Measurements from ENCODE around the gene TMPRSS9. TPM values are rescaled to one million over a fixed set of nuclear protein-coding genes. Genes with fewer than 3 reads are reported as not detected.

The TMPRSS9 gene
- total RNA-seq, 1 experiment from 2014 or later = 0.23 TPM

DNA sequence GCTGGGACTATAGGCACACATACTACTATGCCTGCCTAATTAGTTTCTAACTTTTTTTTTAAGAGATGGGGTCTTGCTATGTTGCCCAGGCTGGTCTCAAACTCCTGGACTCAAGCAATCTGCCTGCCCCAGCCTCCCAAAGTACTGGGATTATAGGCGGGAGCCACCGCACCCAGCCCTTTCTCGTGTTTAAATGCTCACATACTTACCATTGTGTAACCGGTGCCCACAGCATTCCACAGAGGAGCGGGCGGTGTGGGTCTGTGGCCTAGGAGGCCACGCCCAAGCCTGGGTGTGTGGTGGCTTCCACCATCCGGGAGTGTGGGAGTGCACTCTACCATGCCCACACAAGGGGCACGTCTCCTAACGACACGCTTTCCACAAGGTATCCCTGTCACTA, 89.0 kb downstream of the TMPRSS9 start:
- in situ Hi-C loops (cut with HindIII; ENCODE audit: low pct_unique_long_range_greater_than_20kb, low sequenced_read_pairs) = no loop called here
- H3K4me3 ChIP-seq (ENCODE audit: low read depth in 2 of 2, low read length in 2 of 2) = no peak overlapping the region
- no peaks in the 10 kb centered on the region for H3K9me3 ChIP-seq (ENCODE audit: control insufficient read depth, insufficient read depth, low read depth, low read length)
- ChIA-PET POLR2A (no interaction called here), CTCF (no interaction called here)
- no peaks in the 10 kb centered on the region for H3K36me3 ChIP-seq (ENCODE audit: control insufficient read depth, insufficient read depth, low read length)
- H3K27ac ChIP-seq (ENCODE audit: low read length) = no peak overlapping the region
- ATAC-seq (no peak), DNase-seq (ENCODE audit: low read depth, low spot score) (no peak)
- intact Hi-C loops (cut with micrococcal nuclease; ENCODE audit: unreplicated experiment) = no loop called here
- BruUV-seq (replicated peaks) = no TSS peak
- TF ChIP-seq, protein P1, sequence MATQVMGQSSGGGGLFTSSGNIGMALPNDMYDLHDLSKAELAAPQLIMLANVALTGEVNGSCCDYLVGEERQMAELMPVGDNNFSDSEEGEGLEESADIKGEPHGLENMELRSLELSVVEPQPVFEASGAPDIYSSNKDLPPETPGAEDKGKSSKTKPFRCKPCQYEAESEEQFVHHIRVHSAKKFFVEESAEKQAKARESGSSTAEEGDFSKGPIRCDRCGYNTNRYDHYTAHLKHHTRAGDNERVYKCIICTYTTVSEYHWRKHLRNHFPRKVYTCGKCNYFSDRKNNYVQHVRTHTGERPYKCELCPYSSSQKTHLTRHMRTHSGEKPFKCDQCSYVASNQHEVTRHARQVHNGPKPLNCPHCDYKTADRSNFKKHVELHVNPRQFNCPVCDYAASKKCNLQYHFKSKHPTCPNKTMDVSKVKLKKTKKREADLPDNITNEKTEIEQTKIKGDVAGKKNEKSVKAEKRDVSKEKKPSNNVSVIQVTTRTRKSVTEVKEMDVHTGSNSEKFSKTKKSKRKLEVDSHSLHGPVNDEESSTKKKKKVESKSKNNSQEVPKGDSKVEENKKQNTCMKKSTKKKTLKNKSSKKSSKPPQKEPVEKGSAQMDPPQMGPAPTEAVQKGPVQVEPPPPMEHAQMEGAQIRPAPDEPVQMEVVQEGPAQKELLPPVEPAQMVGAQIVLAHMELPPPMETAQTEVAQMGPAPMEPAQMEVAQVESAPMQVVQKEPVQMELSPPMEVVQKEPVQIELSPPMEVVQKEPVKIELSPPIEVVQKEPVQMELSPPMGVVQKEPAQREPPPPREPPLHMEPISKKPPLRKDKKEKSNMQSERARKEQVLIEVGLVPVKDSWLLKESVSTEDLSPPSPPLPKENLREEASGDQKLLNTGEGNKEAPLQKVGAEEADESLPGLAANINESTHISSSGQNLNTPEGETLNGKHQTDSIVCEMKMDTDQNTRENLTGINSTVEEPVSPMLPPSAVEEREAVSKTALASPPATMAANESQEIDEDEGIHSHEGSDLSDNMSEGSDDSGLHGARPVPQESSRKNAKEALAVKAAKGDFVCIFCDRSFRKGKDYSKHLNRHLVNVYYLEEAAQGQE (IDR thresholded peaks at IDR 0.05; ENCODE audit: insufficient read depth in 1 of 2, low read depth in 2 of 2, low read length in 1 of 2) = no peak
- TF ChIP-seq, protein P2, sequence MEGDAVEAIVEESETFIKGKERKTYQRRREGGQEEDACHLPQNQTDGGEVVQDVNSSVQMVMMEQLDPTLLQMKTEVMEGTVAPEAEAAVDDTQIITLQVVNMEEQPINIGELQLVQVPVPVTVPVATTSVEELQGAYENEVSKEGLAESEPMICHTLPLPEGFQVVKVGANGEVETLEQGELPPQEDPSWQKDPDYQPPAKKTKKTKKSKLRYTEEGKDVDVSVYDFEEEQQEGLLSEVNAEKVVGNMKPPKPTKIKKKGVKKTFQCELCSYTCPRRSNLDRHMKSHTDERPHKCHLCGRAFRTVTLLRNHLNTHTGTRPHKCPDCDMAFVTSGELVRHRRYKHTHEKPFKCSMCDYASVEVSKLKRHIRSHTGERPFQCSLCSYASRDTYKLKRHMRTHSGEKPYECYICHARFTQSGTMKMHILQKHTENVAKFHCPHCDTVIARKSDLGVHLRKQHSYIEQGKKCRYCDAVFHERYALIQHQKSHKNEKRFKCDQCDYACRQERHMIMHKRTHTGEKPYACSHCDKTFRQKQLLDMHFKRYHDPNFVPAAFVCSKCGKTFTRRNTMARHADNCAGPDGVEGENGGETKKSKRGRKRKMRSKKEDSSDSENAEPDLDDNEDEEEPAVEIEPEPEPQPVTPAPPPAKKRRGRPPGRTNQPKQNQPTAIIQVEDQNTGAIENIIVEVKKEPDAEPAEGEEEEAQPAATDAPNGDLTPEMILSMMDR (IDR thresholded peaks at IDR 0.05) = no peak
- no peak for TF ChIP-seq SIN3A (IDR thresholded peaks at IDR 0.05; ENCODE audit: borderline replicate concordance, insufficient read depth, low read depth, low read length)
- no peaks in the 10 kb centered on the region for H3K4me1 ChIP-seq (ENCODE audit: control insufficient read depth, insufficient read depth, low read length)
- H3K27me3 ChIP-seq (ENCODE audit: control insufficient read depth, insufficient read depth, low read length) = no peaks in the 10 kb centered on the region

DNA sequence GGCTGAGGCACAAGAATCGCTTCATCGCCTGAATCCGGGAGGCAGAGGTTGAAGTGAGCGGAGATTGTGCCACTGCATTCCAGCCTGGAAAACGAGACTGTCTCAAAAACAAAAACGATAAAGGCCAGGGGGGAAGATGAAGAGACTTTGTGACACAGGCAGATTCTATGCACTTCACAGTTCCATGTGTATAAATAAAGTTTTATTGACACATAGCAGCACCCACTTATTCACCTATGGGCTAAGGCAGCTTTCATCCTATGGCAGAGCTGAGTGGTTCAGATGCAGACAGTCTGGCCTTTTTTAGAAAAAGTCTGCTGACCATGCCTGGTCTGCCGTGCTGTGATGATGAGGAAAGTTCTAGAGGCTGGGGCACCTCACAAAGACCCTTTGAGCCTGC, 91.1 kb downstream of the TMPRSS9 start:
- CTCF ChIA-PET = no interaction called here
- Histone ChIP-seq H3K4me3 (ENCODE audit: low read depth in 2 of 2, low read length in 2 of 2) (no peak overlapping the region), H3K9me3 (ENCODE audit: control insufficient read depth, insufficient read depth, low read depth, low read length) (no peaks in the 10 kb centered on the region), H3K27me3 (ENCODE audit: control insufficient read depth, insufficient read depth, low read length) (no peaks in the 10 kb centered on the region), H3K4me1 (ENCODE audit: control insufficient read depth, insufficient read depth, low read length) (peaks cover 13% of the 10 kb centered on the region), H3K36me3 (ENCODE audit: control insufficient read depth, insufficient read depth, low read length) (peaks cover 4% of the 10 kb centered on the region), H3K27ac (ENCODE audit: low read length) (no peak overlapping the region)
- DNase-seq (ENCODE audit: low read depth, low spot score) (no peak), ATAC-seq (no peak)
- BruUV-seq (replicated peaks) = no TSS peak
- intact Hi-C loops (cut with micrococcal nuclease; ENCODE audit: unreplicated experiment) (no loop called here), in situ Hi-C loops (cut with HindIII; ENCODE audit: low pct_unique_long_range_greater_than_20kb, low sequenced_read_pairs) (no loop called here)
- TF ChIP-seq, protein P2 (IDR thresholded peaks at IDR 0.05) = no peak
- TF ChIP-seq, protein P1 (IDR thresholded peaks at IDR 0.05; ENCODE audit: insufficient read depth in 1 of 2, low read depth in 2 of 2, low read length in 1 of 2) = no peak
- TF ChIP-seq TCF7L2 (IDR thresholded peaks at IDR 0.05; ENCODE audit: low read depth, low read length) (no peak), POLR2AphosphoS5 (IDR thresholded peaks at IDR 0.05; ENCODE audit: low read depth, low read length) (no peak), SIN3A (IDR thresholded peaks at IDR 0.05; ENCODE audit: borderline replicate concordance, insufficient read depth, low read depth, low read length) (no peak)
- POLR2A ChIA-PET = no interaction called here
